Transverse colon (tissue), 4 donors: ENCODE measurements around the gene EXD3. TPM values are rescaled to one million over a fixed set of nuclear protein-coding genes. Genes with fewer than 3 reads are reported as not detected.

Experiments
- DNase-seq: peaks from one replicate; pipeline ENCODE4 v3.0.0-alpha.2; 2019
- H3K27ac ChIP-seq, 4 donors: fragments of 200-600 bp; sonication (generic); 2 replicates each; pipeline ENCODE4 v1.5.1; 2016 to 2018; ENCODE audit warnings: inconsistent platforms in 4 of 4
- H3K27me3 ChIP-seq: fragments of 200-600 bp; sonication (generic); 2 replicates; pipeline ENCODE4 v1.5.1; 2017; ENCODE audit warnings: inconsistent platforms
- H3K36me3 ChIP-seq, 4 donors: fragments of 200-600 bp; sonication (generic); 2 replicates each; pipeline ENCODE4 v1.5.1; 2017 to 2019; ENCODE audit warnings: inconsistent platforms in 4 of 4
- H3K4me1 ChIP-seq, 4 donors: fragments of 200-600 bp; sonication (generic); 2 replicates each; pipeline ENCODE4 v1.5.1; 2017 to 2020; ENCODE audit warnings: inconsistent platforms in 4 of 4
- H3K4me3 ChIP-seq, 4 donors: fragments of 200-600 bp; sonication (generic); 1 replicate in 1 of 4; 2 replicates in 3 of 4; pipeline versions ENCODE4 v1.5.1 to v1.6.1; 2017 to 2019; ENCODE audit warnings: inconsistent platforms in 4 of 4
- H3K9me3 ChIP-seq, 2 donors: fragments of 200-600 bp; sonication (generic); 2 replicates each; pipeline ENCODE4 v1.5.1; 2017 to 2019; ENCODE audit warnings: inconsistent platforms in 2 of 2
- EP300 ChIP-seq: sonication (generic); formaldehyde crosslinking; IDR thresholded peaks from one replicate; pipeline ENCODE4 v1.6.1; 2017; ENCODE audit warnings: antibody characterized with exemption, low read depth
- POLR2A ChIP-seq: fragments of 450-650 bp; IDR thresholded peaks from one replicate; pipeline ENCODE4 v1.6.1; 2016; ENCODE audit warnings: antibody characterized with exemption, mild to moderate bottlenecking, moderate library complexity
- POLR2AphosphoS5 ChIP-seq, 3 donors: sonication (generic); formaldehyde crosslinking; IDR thresholded peaks; one replicate each; pipeline ENCODE4 v1.6.1; 2016; ENCODE audit warnings: antibody characterized with exemption in 3 of 3
- WGBS, 2 donors: methylation state at CpG; one replicate each; pipeline ENCODE4 v1.1.5; 2018; ENCODE audit warnings: low coverage in 1 of 2; 5-methylcytosine and 5-hydroxymethylcytosine counted together
- in situ Hi-C, 4 donors: fragments of 200-750 bp; cut with MboI; loops; one replicate each; pipeline versions ENCODE4 v1.15.0 to v1.15.1; 2017; ENCODE audit warnings: low sequenced_read_pairs in 3 of 4, low pct_ligation_motif_present in 1 of 4, low pct_unique_long_range_greater_than_20kb in 1 of 4
- intact Hi-C: fragments of 100-400 bp; cut with DNase I; formaldehyde crosslinking; loops from one replicate; pipeline ENCODE4 v1.15.1; 2023; ENCODE audit warnings: low total_unique reads
- total RNA-seq, 4 donors: library from RNA; depleted of rRNA; stranded (reverse); fragments of >200 nt; gene quantifications; one replicate each; pipeline ENCODE4 v1.1.0, GENCODE V29; 2016
- TF ChIP-seq, protein P1 (sequence below), 5 experiments: fragments of 200-600 bp in 3 of 5; fragments of 450-650 bp in 2 of 5; sonication (generic) in 3 of 5; IDR thresholded peaks; 1 replicate in 2 of 5; 2 replicates in 3 of 5; pipeline ENCODE4 v1.5.1; 2016 to 2017; ENCODE audit warnings: antibody characterized with exemption in 5 of 5, inconsistent platforms in 3 of 5, mild to moderate bottlenecking in 2 of 5, moderate library complexity in 1 of 5

The EXD3 gene
- total RNA-seq, 4 donors from 2014 or later = 47.6 to 228 (median 74.2) TPM

DNA sequence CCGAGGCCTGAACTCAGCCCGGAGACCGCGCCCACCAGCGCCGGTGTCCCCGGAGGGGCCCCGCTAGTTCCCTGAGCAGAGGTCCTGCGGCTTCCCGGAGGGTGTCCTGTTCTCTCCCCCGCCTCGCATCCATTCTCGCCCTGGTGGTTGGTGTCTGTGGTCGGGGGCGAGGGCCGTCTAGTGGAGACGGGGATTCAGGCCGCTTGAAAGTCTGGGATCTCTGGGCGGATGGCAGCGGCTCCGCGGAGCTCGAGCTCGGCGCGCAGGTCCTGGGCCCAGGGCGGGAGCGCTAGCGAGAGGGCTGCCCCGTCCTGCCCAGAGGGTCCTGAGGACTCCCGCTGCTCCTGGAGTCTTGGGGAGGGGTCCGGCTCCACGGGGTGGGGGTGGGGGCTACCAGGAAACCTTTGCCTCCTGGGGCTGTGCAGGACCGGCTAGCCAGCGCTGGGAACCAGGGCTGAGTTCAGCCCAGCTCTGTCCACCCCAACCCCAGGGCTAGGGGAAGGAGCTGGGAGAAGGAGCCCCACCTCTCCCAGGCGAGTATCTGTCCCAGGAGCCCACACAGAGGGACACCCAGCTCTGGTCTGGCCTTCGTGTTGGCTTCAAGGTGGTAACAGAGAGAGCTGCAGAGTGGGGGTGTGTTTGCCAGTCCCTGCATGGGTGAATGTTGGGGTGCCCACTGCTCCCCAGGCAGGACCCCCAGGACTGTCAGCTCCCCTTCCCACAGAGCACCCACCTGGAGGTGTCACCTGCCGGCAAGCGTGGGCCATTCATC lies 141.4 kb downstream of the EXD3 start:
- DNase-seq = no peak
- Histone ChIP-seq H3K27ac (peak overlapping the region in 1 of 4 donors; percentile 3), H3K27me3 (peaks cover 9% of the 10 kb centered on the region), H3K4me3 (no peak overlapping the region), H3K36me3 (no peaks in the 10 kb centered on the region), H3K9me3 (no peaks in the 10 kb centered on the region), H3K4me1 (peaks cover 6 to 29% (median 20%) of the 10 kb centered on the region in 4 donors)
- in situ Hi-C loops = loop anchor here (10.0 to 25.0 kb wide), 2 partner anchors 123 to 131 kb away; partner anchors contain the start of genes EXD3 (in 2 of the 4) and NOXA1 (in 2 of the 4)
- intact Hi-C loops = no loop called here
- TF ChIP-seq, protein P1, sequence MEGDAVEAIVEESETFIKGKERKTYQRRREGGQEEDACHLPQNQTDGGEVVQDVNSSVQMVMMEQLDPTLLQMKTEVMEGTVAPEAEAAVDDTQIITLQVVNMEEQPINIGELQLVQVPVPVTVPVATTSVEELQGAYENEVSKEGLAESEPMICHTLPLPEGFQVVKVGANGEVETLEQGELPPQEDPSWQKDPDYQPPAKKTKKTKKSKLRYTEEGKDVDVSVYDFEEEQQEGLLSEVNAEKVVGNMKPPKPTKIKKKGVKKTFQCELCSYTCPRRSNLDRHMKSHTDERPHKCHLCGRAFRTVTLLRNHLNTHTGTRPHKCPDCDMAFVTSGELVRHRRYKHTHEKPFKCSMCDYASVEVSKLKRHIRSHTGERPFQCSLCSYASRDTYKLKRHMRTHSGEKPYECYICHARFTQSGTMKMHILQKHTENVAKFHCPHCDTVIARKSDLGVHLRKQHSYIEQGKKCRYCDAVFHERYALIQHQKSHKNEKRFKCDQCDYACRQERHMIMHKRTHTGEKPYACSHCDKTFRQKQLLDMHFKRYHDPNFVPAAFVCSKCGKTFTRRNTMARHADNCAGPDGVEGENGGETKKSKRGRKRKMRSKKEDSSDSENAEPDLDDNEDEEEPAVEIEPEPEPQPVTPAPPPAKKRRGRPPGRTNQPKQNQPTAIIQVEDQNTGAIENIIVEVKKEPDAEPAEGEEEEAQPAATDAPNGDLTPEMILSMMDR (IDR thresholded peaks at IDR 0.05) = no peak
- TF ChIP-seq POLR2A = no peak
- no peak for TF ChIP-seq EP300
- TF ChIP-seq POLR2AphosphoS5 (IDR thresholded peaks at IDR 0.05) = no peak
- 81% methylated on average over 31 of the region's 39 CpGs; no CpG with 5 or more reads in 1 of the 2 donors for WGBS, 2 donors

DNA sequence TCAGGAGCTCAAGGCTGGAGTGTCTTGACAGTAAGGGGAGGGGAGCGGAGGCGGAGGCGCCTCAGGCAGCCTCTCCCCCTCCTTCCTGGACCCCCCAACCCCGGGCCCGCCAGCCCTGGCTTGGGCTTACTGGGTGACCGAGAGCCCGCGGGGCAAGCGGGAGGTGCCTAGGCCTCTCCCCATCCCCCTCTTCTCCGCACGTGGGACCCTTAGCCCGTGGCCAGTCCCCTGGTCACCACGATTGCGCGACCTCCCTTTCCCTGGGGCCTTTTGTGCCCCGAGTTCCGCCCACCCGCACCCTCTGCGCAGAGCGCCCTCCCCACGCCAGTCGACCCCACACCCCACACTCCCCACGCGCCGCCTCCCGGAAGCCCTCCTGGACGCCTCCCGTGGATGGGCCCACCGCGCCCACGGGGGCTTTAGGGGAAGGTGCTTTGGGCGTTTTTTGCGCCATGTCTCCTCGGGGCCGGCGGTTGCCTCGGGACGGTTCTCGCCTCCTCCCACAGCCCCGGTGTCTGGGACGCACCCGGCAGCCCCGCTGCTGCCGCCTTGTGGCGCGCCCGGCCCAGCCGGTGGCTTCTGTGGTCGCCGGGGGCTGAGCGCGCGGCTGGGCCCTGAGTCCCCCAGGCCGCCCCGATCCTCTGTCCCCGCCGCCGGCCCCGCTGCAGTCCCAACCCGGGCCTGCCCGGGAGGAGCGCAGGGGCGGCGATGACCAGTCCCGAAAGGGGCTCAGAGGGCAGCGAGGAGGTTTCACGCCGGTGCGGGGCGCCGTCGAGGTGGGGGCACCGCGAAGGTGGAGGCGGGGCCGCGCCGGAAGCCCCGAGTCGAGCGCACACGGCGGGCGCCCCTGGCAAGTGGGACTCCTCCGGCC lies 142.3 kb downstream of the EXD3 start:
- intact Hi-C loops (no loop called here), in situ Hi-C loops (loop anchor here (10.0 to 25.0 kb wide), 2 partner anchors 124 to 132 kb away; partner anchors contain the start of genes EXD3 (in 2 of the 4) and NOXA1 (in 2 of the 4))
- no peak for DNase-seq
- no peaks in the 10 kb centered on the region for H3K9me3 ChIP-seq
- H3K4me3 ChIP-seq = peak overlapping the region in 1 of 4 donors; percentile 7
- WGBS, 2 donors = 67% methylated on average over 85 of the region's 85 CpGs; no CpG with 5 or more reads in 1 of the 2 donors
- H3K36me3 ChIP-seq = no peaks in the 10 kb centered on the region
- H3K27me3 ChIP-seq = peaks cover 9% of the 10 kb centered on the region
- H3K27ac ChIP-seq = peak overlapping the region in 1 of 4 donors; percentile 3
- TF ChIP-seq POLR2AphosphoS5 (IDR thresholded peaks at IDR 0.05) (no peak), POLR2A (no peak), EP300 (no peak)
- TF ChIP-seq, protein P1 (IDR thresholded peaks at IDR 0.05) = peak in 2 of 5 experiments; percentile 16 to 27
- peaks cover 13 to 37% (median 24%) of the 10 kb centered on the region in 4 donors for H3K4me1 ChIP-seq

DNA sequence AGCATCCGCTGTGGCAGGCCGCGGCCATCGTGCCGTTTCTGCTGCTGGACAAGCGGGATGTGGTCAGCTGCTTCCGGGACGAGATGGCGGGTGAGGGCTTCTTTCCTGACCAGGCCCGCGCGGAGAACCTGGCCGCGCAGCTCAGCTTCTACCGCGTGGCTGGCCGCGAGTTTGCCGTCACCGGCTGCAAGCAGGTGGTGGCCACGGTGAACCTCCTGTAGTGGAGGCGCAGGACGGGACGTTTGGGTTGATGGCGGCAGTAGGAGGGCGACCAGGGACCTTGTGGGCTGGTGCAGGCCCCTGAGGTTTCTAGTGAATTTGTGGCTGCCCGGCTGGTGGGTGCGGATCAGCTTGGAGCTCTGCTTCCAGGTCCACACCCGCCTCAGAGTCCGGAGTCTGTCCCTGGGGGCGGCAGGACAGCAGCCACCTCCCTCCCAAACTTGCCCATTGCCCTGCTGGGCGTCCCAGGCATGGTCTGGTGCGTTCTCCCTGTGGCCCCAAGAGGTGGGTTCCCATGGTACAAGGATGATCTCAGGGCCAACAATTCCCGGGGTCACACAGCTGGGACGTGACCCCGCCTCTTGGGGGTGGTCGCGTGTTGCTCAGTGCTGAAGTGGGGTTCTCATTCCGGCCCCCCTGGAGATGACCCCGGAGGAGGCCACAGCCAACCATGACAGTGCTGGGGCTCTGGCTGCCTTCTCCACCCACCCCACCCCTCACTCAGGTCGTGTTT lies 143.1 kb downstream of the EXD3 start:
- 90% methylated on average over 41 of the region's 41 CpGs; no CpG with 5 or more reads in 1 of the 2 donors for WGBS, 2 donors
- intact Hi-C loops = no loop called here
- in situ Hi-C loops = loop anchor here (10.0 to 25.0 kb wide), 2 partner anchors 125 to 132 kb away; partner anchors contain the start of genes EXD3 (in 2 of the 4) and NOXA1 (in 2 of the 4)
- no peak for DNase-seq
- no peak overlapping the region for H3K27ac ChIP-seq
- peaks cover 13 to 44% (median 24%) of the 10 kb centered on the region in 4 donors for H3K4me1 ChIP-seq
- peaks cover 9% of the 10 kb centered on the region for H3K27me3 ChIP-seq
- no peak overlapping the region for H3K4me3 ChIP-seq
- H3K9me3 ChIP-seq = no peaks in the 10 kb centered on the region
- no peaks in the 10 kb centered on the region for H3K36me3 ChIP-seq
- TF ChIP-seq EP300 (no peak), POLR2AphosphoS5 (IDR thresholded peaks at IDR 0.05) (no peak), POLR2A (no peak)
- TF ChIP-seq, protein P1 (IDR thresholded peaks at IDR 0.05) = no peak
